ENCODE data around the gene ATP6V1B1.

- TF ChIP-seq CTCF (optimal IDR thresholded peaks at IDR 0.05 in 1 of 3, IDR thresholded peaks at IDR 0.05 in 1 of 3, conservative IDR thresholded peaks at IDR 0.05 in 1 of 3; ENCODE audit: extremely low read depth in 1 of 3, insufficient read depth in 2 of 3, low read length in 3 of 3) (no peak), EZH2 (IDR thresholded peaks at IDR 0.05; ENCODE audit: low read length) (no peak)
These were observed 8.1 kb upstream of the ATP6V1B1 start for GRCh38 chr2:70927641-70928040.

All from keratinocyte (primary cell).